Skeletal muscle satellite cell (primary cell): ENCODE results near the gene SLC23A3.

Experiments used
- H3K27me3 ChIP-seq: 2 replicates; pipeline ENCODE4 v1.7.0; 2013; ENCODE audit warnings: low read length; ENCODE audit not compliant: control insufficient read depth, insufficient read depth
- H3K36me3 ChIP-seq: 2 replicates; pipeline ENCODE4 v1.7.0; 2013; ENCODE audit warnings: mild to moderate bottlenecking, control low read depth, low read length; ENCODE audit not compliant: insufficient read depth
- H3K4me1 ChIP-seq: 2 replicates; pipeline ENCODE4 v1.7.0; 2013; ENCODE audit warnings: low read length; ENCODE audit not compliant: control insufficient read depth, insufficient read depth
- H3K4me2 ChIP-seq: 2 replicates; pipeline ENCODE4 v1.7.0; 2013; ENCODE audit warnings: mild to moderate bottlenecking, low read length
- H3K4me3 ChIP-seq: 2 replicates; pipeline ENCODE4 v1.7.0; 2013; ENCODE audit warnings: low read length
- H3K9ac ChIP-seq: 2 replicates; pipeline ENCODE4 v1.7.0; 2013; ENCODE audit warnings: mild to moderate bottlenecking, low read depth, low read length, moderate library complexity
- H3K9me3 ChIP-seq: replicated peaks from 2 replicates; pipeline ENCODE4 v1.7.0; 2013; ENCODE audit warnings: mild to moderate bottlenecking, control low read depth, low read length

SLC23A3 gene

DNA sequence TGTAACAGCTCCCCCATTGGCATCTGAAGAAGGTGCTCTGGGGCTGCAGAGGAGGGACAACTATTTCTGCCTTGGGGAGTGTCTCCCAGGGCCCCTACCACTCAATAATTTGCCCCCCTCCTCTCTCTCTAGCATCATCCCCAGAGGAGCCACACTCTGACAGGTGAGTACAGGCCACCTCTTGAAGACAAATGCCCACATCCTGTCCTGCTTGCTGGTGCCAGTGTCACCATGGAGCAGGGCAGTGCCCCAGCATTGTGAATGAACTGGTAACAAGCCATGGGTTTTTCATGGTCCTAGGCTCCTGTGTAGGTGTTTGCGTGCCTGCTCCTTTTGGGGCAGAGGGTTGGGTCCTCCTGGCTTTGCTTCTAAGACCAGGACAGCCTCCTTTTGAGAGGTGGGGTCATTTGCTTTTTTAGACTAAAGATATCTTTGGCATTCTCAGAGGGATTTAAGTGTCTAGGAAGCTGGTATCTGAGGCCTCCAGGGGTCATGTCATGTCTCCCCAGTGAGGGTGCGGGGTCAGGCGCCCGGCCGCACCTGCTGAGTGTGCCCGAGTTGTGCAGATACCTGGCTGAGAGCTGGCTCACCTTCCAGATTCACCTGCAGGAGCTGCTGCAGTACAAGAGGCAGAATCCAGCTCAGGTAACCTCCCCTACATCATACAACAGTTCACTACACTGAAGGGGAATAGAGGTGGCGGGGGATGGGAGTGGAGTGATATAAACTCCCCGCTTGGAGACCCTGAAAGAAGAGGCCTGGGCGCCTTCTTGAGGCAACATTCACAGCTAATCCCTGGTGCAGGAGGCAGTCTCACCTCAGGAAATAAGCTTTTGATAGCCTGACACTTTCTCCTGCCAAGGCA, 10.0 kb upstream of the SLC23A3 start:
- Histone ChIP-seq H3K36me3 (peaks cover 48% of the 10 kb centered on the region), H3K9me3 (no peaks in the 10 kb centered on the region), H3K4me1 (peaks cover 22% of the 10 kb centered on the region), H3K27me3 (no peaks in the 10 kb centered on the region), H3K4me3 (peak overlapping the region; percentile 81), H3K4me2 (peak overlapping the region; percentile 87), H3K9ac (peak overlapping the region; percentile 88)

DNA sequence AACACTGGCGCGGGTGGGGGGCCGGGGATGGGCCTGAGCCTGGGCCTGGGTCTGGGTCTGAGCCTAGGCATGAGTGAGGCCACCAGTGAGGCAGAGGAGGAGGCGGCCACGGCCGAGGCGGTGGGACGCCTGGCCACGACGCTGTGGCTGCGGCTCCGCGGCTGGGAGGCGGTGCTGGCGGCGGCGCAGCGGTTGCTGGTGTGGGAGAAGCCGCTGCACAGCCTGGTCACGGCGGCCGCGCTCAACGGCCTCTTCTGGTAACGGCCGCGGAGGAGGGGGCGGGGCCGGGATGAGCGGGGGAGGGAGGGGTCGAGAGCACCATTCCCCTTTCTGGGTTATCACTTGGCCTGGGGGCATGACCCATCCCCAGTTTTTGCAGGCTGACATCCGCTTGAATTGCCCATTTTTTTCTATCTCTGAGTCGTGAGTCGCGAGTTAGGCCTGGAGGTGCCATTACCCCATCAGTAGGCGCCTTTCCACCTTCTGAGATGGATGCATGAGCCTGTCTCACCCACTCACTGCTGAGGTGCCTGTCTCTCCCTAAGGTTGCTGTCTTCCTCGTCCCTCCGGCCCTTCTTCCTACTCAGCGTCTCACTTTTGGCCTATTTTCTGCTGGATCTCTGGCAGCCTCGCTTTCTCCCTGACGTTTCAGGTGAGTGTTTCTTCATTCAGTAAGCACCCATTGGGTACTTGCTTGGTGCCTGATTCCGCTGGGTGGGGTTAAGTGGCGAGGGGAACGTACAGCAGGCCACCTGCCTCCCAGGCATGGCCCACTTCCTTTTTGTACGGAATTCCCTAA, 8.7 kb upstream of the SLC23A3 start:
- peak overlapping the region; percentile 87 for H3K4me2 ChIP-seq
- H3K4me3 ChIP-seq, result peak overlapping the region; percentile 81
- H3K36me3 ChIP-seq, result peaks cover 51% of the 10 kb centered on the region

GRCh38 chr2:219177552-219178376, 7.9 kb upstream of the SLC23A3 start, which contains the start of gene RETREG2:
TSS of gene RETREG2 (plus strand) at chr2:219178275. CDS start at chr2:219178353, 78 bp downstream.
- H3K4me3 ChIP-seq, result peak within 1 kb of the TSS; percentile 81
- H3K4me1 ChIP-seq, result peaks cover 22% of the 10 kb centered on the region
- peak within 1 kb of the TSS; percentile 89 for H3K4me2 ChIP-seq
- H3K9me3 ChIP-seq, result no peaks in the 10 kb centered on the region
- H3K36me3 ChIP-seq, result peaks cover 49% of the 10 kb centered on the region
- no peaks in the 10 kb centered on the region for H3K27me3 ChIP-seq
- H3K9ac ChIP-seq, result peak within 1 kb of the TSS; percentile 88

More for the DNA sequence above, 8.7 kb upstream of the SLC23A3 start:
- Histone ChIP-seq H3K27me3 (no peaks in the 10 kb centered on the region), H3K9ac (peak overlapping the region; percentile 88), H3K4me1 (peaks cover 22% of the 10 kb centered on the region), H3K9me3 (no peaks in the 10 kb centered on the region)

DNA sequence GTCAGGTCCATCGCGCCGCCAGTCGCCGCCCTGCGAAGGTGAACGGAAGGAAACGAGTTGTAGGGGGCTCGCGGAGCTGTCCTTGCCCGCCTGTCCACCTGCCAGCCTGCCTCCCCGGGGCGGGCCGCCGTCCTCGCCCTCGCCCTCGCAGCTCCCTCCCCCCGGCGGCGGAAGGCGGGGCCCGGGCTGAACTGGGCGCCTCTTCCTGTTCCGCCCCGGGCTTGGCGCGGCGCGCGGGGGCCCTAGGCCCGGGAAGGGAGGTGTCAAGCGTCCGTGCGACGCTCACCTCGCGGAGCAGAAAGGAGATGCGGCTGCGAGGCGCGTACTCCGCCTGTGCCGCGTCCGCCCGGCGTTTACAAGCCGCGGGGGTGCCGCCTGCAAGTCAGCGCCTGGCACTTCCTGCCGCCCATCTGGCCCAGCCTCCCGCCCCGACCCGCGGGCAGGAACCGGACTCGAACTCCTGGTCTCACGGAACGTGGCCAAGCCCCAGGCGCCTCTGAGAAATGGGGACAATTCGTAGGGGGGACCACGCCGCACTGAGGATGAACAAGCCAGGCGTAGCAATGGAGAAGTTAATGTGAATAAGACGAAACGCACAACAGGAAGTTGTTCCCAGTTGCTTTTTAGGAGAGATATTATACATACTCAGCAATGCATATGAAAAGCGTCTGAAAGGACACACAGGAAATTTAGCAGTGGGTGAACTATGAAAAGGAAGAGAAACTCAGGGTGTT, 7.2 kb upstream of the SLC23A3 start, which contains the start of gene CNPPD1:
CNPPD1 (minus strand) TSS at position 108 of the 734 bp plus-strand sequence; CDS start at position 11, 97 bp downstream.
- H3K36me3 ChIP-seq, result peaks cover 46% of the 10 kb centered on the region

DNA sequence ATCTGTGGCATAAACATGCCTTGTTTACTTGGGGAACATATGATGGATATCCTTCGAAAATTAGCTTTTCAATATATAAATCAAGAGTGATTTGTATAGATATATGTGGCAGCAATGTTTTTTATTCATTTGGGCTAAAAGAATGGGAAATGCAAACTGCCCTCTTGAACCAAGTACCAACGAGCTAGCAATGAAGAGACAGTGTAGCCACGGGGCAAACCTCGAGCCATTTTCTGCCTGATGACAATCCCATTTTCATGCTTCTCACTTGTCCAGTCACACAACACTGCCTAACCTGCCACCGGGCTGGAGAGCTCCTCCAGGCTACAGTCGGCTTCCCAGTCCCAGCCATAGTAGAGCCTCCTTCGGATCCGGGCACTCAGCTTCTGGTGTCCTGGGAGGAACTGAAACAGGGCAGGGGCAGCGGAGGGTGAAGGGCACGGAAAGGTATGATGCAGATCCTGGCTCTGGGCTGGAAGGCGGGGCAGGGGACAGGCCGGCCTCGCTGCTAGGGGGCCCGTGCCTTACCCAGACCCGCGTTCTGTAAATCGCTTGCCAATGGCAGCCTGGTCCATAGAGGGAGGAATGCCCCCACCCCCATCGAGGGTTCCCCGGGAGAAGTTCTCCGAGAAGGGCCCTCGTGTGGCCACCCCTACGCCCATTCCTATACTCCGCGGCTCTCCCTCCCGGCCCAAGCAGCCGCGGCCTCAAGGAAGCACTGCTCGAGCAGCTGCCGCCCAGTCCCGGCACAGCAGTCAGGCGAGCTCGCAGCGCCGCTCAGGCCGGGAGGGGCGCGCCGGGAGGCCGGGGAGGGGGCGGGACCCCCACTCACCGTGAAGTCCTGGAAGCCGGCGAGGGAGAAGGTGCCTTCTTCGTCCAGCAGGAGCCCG, 6.3 kb upstream of the SLC23A3 start:
- peaks cover 38% of the 10 kb centered on the region for H3K36me3 ChIP-seq
- H3K4me3 ChIP-seq, result peak overlapping the region; percentile 81
- peaks cover 27% of the 10 kb centered on the region for H3K4me1 ChIP-seq
- peak overlapping the region; percentile 89 for H3K4me2 ChIP-seq
- H3K9me3 ChIP-seq, result no peaks in the 10 kb centered on the region
- no peaks in the 10 kb centered on the region for H3K27me3 ChIP-seq
- H3K9ac ChIP-seq, result peak overlapping the region; percentile 88

More for the DNA sequence above, 7.2 kb upstream of the SLC23A3 start, which contains the start of gene CNPPD1:
- peak within 1 kb of the TSS; percentile 88 for H3K9ac ChIP-seq
- H3K27me3 ChIP-seq, result no peaks in the 10 kb centered on the region
- peaks cover 22% of the 10 kb centered on the region for H3K4me1 ChIP-seq
- H3K4me2 ChIP-seq, result peak within 1 kb of the TSS; percentile 89
- peak within 1 kb of the TSS; percentile 81 for H3K4me3 ChIP-seq
- no peaks in the 10 kb centered on the region for H3K9me3 ChIP-seq

DNA sequence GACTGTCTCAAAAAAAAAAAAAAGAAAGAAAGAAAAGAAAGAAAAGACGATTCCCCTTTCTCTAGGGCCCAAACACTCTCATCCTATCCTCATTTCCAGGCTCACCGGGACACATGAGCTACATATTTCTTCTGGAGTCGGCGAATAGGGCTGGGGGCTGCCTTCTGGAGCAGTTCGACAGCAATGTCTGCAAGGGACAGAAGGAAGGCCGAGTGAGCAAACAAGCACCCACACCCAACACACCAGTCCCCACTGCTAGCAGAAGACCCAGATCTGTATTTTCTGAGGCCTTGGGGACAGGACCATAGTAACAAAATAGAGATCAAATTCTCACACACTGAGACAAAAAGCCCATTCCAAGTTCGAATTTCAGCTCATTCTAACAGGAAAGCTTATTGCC, 5.7 kb upstream of the SLC23A3 start:
- Histone ChIP-seq H3K9ac (peak overlapping the region; percentile 88), H3K4me2 (peak overlapping the region; percentile 89), H3K36me3 (peaks cover 31% of the 10 kb centered on the region), H3K9me3 (no peaks in the 10 kb centered on the region), H3K4me1 (peaks cover 27% of the 10 kb centered on the region), H3K4me3 (peak overlapping the region; percentile 81), H3K27me3 (no peaks in the 10 kb centered on the region)

- Histone ChIP-seq H3K9me3 (no peaks in the 10 kb centered on the region), H3K9ac (no peak overlapping the region), H3K4me3 (no peak overlapping the region), H3K27me3 (no peaks in the 10 kb centered on the region), H3K4me1 (peaks cover 27% of the 10 kb centered on the region), H3K36me3 (peaks cover 27% of the 10 kb centered on the region), H3K4me2 (no peak overlapping the region)
Measured at GRCh38 chr2:219174801-219175200, 5.0 kb upstream of the SLC23A3 start.

DNA sequence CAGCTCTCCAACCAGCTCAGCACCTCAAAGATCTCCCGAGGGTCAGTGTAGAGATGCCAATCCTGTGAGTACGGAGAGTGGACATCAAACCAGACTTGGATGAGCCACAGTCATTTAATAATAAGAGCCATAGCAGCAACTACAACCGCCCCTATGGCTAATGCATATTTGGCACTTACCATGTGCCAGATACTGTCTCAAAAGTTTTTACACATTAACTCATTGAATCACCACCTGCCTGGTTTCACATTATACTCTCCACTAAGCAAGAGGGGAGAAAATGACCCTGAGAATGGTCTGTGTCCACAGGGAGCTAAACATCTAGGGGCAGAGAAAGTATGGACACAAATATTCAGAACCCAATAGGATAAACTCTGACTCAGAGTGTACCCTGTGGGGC, 4.3 kb upstream of the SLC23A3 start:
- Histone ChIP-seq H3K9me3 (no peaks in the 10 kb centered on the region), H3K9ac (no peak overlapping the region), H3K4me1 (peaks cover 21% of the 10 kb centered on the region), H3K4me2 (no peak overlapping the region), H3K4me3 (no peak overlapping the region), H3K27me3 (no peaks in the 10 kb centered on the region), H3K36me3 (peaks cover 27% of the 10 kb centered on the region)

DNA sequence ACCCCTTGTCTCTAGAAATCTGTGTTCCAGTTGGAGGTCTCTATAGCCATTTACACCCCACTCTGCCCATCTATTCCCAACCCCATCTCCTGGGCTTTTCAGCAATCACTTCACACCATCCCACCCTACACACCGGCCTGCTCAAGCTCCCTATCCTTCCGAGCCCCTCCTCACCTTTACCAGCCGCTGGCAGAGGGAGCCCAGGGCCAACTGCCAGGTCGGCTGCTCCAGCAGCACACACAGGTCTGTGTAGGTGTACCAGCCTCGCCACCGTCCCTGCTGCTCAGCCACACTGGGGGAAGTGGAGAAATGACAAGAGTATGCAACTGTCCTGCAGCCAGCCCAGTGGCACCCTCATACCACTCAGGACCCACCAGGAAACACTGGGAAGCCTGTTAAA, 3.3 kb upstream of the SLC23A3 start:
- Histone ChIP-seq H3K4me2 (no peak overlapping the region), H3K9ac (no peak overlapping the region), H3K9me3 (no peaks in the 10 kb centered on the region), H3K36me3 (peaks cover 27% of the 10 kb centered on the region), H3K4me1 (peaks cover 19% of the 10 kb centered on the region), H3K27me3 (no peaks in the 10 kb centered on the region), H3K4me3 (no peak overlapping the region)
